ENCODE results near the gene KRT40.

KRT40 gene

DNA sequence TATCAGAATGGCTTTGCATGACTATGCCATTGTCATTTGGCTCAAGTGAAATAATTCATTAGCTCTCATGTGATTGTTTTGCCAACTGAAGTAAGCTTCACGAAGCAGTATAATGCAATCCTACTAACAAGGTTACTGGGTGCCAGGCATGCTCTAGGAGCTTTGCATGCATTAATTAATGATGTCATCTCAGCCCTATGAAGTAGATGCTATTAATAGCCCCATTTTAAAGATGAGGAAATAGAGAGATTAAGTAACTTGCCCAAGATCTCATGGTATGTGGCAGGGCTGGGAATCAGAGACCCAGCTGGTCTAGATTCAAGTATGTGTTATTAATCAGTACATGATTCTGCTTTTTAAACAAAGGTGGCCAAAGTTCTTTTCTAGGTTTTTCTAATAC, 31.5 kb downstream of the KRT40 start:
- no peak for DNase-seq (ENCODE audit: low read depth in 2 of 2)

DNA sequence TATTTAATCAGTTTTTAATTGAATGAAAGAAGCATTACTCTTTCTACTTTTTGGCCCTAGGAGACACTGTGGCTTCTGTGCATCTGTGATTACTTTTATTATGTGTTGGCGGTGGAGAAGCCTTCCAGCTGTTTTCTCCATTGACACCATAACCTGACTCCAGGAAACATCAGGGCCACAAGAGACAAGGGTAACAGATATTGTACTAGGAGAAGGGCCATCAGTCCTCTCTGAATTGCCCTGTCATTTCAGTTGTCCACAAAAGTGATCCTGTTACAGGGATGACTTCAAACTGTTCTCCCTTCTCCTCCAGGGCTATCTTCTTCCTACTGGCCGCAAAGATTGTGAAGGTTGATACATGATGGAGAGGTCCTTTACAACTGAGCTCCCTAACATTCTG, 32.0 kb downstream of the KRT40 start:
- no peak for DNase-seq (ENCODE audit: low read depth in 2 of 2)

- DNase-seq (ENCODE audit: low read depth in 2 of 2) = no peak
Observed at GRCh38 chr17:40951011-40951622, 33.0 kb downstream of the KRT40 start.

DNA sequence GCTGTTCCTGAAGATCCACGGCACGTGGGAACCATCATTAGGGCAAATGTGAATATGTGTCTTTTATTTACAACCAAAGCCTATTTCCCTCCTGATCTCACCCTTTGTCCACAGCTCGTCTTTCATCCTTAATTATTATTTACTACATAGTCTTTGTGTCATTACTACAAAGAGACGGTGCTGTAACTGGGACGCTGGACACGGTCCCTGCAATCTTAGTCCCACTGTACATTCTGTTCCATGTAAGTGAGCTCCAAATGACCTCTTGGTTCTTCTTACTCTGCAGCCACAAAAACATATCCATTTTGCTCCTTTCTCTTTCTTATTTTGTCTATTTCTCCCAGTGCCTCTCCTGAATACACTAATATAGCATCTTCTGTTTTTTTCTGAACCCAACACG, 34.0 kb downstream of the KRT40 start:
- no peak for DNase-seq (ENCODE audit: low read depth in 2 of 2)

GRCh38 chr17:40949418-40949817, 34.7 kb downstream of the KRT40 start:
- DNase-seq (ENCODE audit: low read depth in 2 of 2) = no peak

GRCh38 chr17:40947929-40948328, 36.2 kb downstream of the KRT40 start:
- DNase-seq (ENCODE audit: low read depth in 2 of 2) = no peak

DNA sequence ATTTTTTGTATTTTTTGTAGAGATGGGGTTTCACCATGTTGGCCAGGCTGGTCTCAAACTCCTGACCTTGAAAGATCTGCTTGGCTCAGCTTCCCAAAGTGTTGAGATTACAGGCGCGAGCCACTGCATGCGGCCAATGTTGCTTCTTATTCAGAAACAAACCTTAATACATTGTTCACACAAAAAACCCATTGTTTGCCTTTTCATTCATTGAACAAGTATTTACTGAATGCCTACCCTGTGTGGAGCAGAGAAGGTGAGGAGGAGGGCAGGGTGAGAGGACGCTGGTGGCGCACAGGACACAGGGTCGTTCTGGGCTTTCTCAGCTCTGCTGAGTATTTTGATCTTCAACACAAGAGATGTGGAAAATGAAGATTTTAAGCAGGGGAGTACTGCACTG, 38.7 kb downstream of the KRT40 start:
- no peak for DNase-seq (ENCODE audit: low read depth in 2 of 2)

DNA sequence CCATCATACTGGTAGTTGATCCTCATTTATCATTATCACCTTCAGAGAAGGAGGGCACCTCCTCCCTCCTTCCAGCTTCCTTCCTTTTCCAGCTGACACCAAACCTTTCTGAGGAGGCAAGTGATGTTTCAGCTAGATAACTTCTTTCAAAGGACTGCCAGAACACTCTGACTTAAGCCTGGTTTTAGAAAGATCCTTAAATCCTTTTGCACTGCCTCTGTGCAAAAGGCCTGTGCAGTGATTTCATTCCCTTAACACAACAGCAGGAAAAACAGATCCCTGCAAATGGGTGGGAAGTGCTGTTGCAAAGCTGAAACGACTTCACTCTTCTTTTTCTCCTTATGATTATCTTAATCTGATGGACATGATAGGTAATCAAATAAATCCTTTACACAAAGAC, 39.6 kb downstream of the KRT40 start:
- DNase-seq (ENCODE audit: low read depth in 2 of 2) = no peak

- no peak for DNase-seq (ENCODE audit: low read depth in 2 of 2)
Observed at GRCh38 chr17:40942553-40942952, 41.6 kb downstream of the KRT40 start.

- DNase-seq (ENCODE audit: low read depth in 2 of 2) = no peak
Observed at GRCh38 chr17:40940266-40940665, 43.9 kb downstream of the KRT40 start.

GRCh38 chr17:40938981-40939380, 45.1 kb downstream of the KRT40 start:
- no peak for DNase-seq (ENCODE audit: low read depth in 2 of 2)

DNA sequence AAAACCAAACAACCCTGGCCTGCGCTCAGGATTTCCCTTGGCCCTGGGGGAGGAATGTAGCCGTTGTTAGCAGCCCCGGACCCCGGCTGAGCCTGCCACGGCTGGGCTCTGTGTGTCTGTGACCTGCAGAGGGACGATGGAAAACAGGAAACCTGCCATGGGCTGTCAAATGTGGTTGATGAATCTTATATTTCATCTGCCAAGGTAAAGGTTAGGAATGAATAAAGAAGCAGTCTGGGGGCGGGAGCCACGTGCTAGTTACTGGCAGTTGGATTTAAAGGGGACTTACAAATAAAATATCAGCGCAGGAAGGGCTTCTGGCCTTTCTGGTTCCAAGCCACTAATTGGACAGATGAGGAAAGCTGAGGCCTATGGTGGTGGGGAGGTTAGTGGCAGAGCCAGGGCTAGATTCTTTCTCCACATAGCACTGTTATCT, 46.7 kb downstream of the KRT40 start, which contains the start of gene KRT23:
KRT23 (minus strand) TSS at position 263 of the 436 bp plus-strand sequence. CDS start 1,043 bp downstream, outside the sequence.
- DNase-seq (ENCODE audit: low read depth in 2 of 2) = no peak

DNA sequence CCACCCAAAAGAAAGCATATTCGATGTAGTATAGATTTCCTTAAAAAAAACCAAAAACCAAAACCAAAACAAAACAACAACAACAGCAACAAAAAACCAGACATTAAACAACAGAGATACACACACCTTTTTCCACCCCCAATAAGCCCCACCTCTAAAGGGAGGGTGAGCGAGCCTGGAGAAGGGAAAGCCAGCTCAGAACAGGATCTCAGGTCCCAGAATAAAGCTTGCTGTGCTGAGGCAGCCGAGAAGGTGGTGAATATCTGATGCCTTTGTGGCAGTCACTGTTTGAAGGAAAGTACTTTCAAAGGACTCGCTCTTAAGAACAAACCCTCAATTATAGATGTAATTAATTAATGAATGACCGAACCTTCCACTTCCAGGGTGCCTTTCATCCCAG, 47.1 kb downstream of the KRT40 start:
- DNase-seq (ENCODE audit: low read depth in 2 of 2) = no peak

- DNase-seq (ENCODE audit: low read depth in 2 of 2) = no peak
Observed at GRCh38 chr17:40936437-40936971, 47.6 kb downstream of the KRT40 start.

GRCh38 chr17:40935624-40936023, 48.5 kb downstream of the KRT40 start:
- no peak for DNase-seq (ENCODE audit: low read depth in 2 of 2)

DNA sequence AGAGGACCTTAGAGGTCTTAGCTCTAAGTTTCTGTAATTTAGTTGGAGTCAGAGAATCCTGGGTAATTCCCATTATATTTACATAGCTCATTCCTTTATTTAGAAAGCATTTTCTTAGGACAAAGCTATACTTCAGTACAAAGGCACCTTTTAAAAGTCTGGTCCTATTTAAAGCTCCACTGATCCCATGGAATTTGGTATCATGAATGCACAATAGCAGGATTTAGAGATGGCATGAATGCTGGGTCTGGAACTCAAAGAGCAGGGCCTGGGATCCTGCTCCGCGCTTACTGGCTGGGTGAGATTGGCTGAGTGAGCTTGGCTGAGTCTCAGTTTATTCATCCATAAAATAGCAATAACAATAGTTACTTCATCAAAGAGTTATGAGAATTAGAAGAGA, 51.5 kb downstream of the KRT40 start:
- DNase-seq (ENCODE audit: low read depth in 2 of 2) = no peak

DNA sequence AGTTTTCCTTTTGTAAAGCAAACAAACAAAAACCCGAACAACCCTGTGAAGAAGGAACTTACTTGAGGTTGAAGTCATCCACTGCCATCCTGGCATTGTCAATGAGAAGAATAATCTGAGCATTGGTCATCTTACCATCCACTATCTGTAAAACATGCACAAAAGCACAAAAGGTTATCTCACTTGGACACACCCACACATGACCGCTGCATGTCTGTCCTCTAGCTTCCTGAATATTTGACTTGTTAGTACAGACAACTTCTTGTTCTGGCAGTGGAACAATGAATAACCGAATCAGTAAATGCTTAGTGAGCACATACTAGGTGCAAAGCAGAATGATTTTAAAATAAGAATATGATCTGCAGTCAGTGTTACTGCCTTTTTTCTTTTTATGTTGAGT, 52.8 kb downstream of the KRT40 start:
- no peak for DNase-seq (ENCODE audit: low read depth in 2 of 2)

All from stimulated activated CD8-positive, alpha-beta memory T cell treated with anti-CD3 and anti-CD28 coated beads, Interleukin-2, amount 100 ng/mL, for 1 hour (primary cell).